IPS-18a (cell line): ENCODE data around the gene FITM2.

Source experiments
- H3K27ac ChIP-seq: one replicate; pipeline ENCODE4 v1.5.1; 2013; ENCODE audit warnings: low read length
- H3K27me3 ChIP-seq: one replicate; pipeline ENCODE4 v1.6.1; 2013; ENCODE audit warnings: mild to moderate bottlenecking, low read length; ENCODE audit not compliant: control insufficient read depth, insufficient read depth
- H3K36me3 ChIP-seq: one replicate; pipeline ENCODE4 v1.6.1; 2013; ENCODE audit warnings: low read depth, low read length; ENCODE audit not compliant: control insufficient read depth
- H3K4me1 ChIP-seq: one replicate; pipeline ENCODE4 v1.6.1; 2013; ENCODE audit warnings: low read depth, low read length; ENCODE audit not compliant: control insufficient read depth
- H3K4me3 ChIP-seq: one replicate; pipeline ENCODE4 v1.5.1; 2013; ENCODE audit warnings: low read length
- H3K9ac ChIP-seq: one replicate; pipeline ENCODE4 v1.6.1; 2013; ENCODE audit warnings: mild to moderate bottlenecking, low read length, moderate library complexity
- H3K9me3 ChIP-seq: one replicate; pipeline ENCODE4 v1.6.1; 2013; ENCODE audit warnings: low read depth, low read length; ENCODE audit not compliant: control insufficient read depth

Gene FITM2

DNA sequence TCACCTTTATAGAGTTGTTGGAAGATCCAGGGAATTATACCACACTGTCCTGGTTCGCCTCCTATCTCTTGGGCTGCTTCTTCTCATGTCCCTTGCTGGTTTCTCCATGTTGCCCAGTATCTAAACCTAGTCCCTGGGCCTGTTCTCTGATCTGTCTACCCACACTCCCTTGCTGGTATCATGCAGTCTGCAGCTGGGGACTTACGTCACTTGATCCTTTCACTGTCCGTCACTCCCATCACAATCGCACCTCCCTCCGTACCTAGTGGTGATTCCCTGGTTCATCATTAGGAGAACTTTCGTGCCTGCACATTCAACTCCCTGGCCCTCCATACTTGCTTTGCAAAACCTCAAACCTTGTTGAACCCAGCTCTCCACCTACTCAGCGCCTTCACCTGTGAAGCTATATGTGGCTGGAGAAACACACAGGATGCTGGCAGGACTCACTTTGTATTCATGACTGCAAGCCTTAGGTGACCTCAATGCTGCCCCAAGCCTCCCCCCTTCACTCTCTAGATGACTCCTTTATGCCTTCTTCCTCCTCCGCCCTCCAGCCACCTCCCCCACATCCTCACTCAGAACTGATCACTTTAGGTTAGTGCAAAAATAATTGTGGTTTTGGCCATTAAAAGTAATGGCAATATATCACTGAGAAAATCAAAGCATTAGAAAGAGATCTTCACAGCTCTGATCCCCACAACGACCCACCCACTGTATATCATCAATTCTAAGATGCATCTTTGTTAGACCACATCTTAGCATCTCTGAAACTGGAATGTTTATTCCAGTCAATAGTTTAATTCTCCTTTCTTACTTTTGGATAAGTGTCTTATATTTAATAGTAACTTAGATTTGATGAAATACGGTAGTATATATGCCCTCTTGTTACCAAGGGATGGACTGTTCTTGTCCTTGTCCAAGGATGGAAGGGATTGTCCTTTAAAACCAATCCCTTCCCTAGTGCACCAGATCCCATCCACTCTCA lies 37.5 kb downstream of the FITM2 start:
- no peaks in the 10 kb centered on the region for H3K4me1 ChIP-seq
- H3K9ac ChIP-seq: no peak overlapping the region
- H3K36me3 ChIP-seq: no peaks in the 10 kb centered on the region
- no peaks in the 10 kb centered on the region for H3K27me3 ChIP-seq
- H3K9me3 ChIP-seq: no peaks in the 10 kb centered on the region
- no peak overlapping the region for H3K4me3 ChIP-seq
- no peak overlapping the region for H3K27ac ChIP-seq

DNA sequence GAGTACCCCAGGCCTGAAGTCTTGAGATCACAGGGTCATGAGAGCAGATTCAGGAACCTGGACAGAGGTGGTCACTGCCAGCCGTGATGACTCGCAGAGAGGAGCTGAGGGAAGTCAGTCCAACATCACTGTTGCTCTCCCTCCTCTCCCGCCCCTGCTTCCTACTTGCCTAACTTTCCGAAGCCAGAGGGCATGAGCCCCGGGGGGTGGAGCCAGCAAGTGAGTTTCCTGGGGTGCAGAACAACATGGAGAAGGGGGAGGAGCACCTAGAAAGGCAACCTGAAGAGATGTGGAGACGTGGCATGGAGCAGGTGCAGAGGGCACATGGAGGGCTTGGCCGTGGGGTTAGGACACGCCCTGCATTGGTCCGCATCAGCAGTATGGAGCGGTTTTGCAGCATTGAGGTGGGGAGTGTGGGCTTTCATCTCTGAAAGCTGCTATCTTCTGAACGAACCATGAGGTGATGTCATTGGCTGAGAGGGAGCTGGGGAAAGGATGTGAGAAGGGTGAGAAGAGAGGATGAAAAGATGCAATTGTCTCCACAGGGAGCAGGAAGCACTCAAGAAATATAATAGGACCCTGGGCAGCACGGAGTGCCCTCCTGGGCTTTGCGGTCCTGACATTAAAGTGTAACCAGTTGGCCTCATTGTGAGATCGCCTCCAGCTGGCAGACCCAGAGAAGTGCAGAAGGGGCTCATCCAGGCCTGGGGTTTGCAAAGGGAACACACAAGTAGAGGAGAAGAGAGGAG lies 38.9 kb downstream of the FITM2 start:
- Histone ChIP-seq H3K36me3 (no peaks in the 10 kb centered on the region), H3K27me3 (no peaks in the 10 kb centered on the region), H3K4me1 (no peaks in the 10 kb centered on the region), H3K9me3 (no peaks in the 10 kb centered on the region), H3K9ac (no peak overlapping the region), H3K27ac (no peak overlapping the region), H3K4me3 (no peak overlapping the region)

- Histone ChIP-seq H3K4me1 (no peaks in the 10 kb centered on the region), H3K27me3 (no peaks in the 10 kb centered on the region), H3K27ac (no peak overlapping the region), H3K9me3 (no peaks in the 10 kb centered on the region), H3K4me3 (no peak overlapping the region), H3K36me3 (no peaks in the 10 kb centered on the region), H3K9ac (no peak overlapping the region)
Measured at GRCh38 chr20:44268802-44269201, 42.2 kb downstream of the FITM2 start.

DNA sequence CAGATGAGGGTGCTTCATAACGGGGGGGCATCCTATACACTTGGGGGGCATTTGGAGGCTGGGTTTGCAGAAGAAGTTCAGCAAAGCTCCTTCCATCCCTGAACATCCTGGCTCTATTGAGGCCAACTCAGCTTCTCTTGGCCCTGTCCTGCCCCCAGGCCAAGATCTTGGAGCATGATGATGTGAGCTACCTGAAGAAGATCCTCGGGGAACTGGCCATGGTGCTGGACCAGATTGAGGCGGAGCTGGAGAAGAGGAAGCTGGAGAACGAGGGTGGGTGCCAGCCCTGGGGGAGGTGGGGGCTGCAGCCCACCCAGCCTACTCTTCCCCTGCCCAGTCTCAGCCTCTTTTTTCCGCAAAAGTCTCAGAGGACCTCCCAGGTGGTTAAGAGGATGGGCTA lies 46.7 kb downstream of the FITM2 start:
- Histone ChIP-seq H3K9ac (no peak overlapping the region), H3K4me1 (no peaks in the 10 kb centered on the region), H3K36me3 (no peaks in the 10 kb centered on the region), H3K4me3 (no peak overlapping the region), H3K9me3 (no peaks in the 10 kb centered on the region), H3K27me3 (no peaks in the 10 kb centered on the region), H3K27ac (no peak overlapping the region)

DNA sequence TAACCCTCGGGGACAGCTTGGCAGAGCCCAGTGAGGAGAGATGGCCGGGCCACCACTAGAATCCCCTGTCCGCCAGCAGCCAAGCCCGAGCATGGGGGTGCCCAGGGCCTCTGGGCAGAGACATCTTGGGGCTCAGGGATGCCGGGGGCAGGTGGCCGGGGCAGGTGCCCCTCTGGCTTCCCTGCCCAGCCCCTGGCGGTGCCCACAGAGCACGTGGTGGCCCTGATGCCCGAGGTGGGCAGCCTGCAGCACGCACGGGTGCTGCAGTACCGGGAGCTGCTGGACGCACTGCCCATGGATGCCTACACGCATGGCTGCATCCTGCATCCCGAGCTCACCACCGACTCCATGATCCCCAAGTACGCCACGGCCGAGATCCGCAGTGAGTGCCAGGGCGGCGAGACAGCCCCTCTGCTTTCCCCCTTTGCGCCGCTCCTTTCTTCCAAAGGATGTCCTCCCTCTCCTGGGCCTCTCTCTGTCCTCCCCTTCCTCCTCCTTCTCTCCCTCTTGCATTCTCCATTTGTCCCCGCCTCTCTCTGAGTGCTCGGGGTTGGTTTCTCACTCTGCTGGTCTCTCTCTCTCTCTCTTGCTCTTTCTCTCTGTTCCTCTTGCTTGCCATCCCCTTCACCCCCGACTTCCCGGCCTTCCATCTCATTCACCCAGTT lies 52.6 kb downstream of the FITM2 start:
- no peak overlapping the region for H3K27ac ChIP-seq
- no peaks in the 10 kb centered on the region for H3K36me3 ChIP-seq
- no peaks in the 10 kb centered on the region for H3K9me3 ChIP-seq

DNA sequence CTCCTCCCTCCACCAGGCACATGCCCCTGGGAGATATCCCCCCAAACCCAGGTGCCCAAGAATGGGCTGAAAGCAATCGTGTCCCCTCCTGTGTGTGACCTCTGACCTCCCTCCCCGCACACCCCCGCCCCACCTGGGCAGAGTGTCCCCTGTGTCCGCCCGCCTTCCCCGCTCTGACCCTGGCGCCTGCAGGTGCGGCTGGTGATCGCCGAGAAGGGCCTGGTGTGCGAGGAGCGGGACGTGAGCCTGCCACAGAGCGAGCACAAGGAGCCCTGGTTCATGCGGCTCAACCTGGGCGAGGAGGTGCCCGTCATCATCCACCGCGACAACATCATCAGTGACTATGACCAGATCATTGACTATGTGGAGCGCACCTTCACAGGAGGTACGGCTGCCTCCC lies 54.0 kb downstream of the FITM2 start:
- H3K4me3 ChIP-seq: no peak overlapping the region
- H3K27ac ChIP-seq: no peak overlapping the region
- H3K4me1 ChIP-seq: no peaks in the 10 kb centered on the region
- H3K9ac ChIP-seq: no peak overlapping the region
- H3K9me3 ChIP-seq: no peaks in the 10 kb centered on the region
- H3K36me3 ChIP-seq: no peaks in the 10 kb centered on the region
- H3K27me3 ChIP-seq: no peaks in the 10 kb centered on the region

More for the DNA sequence above, 52.6 kb downstream of the FITM2 start:
- no peak overlapping the region for H3K9ac ChIP-seq
- H3K27me3 ChIP-seq: no peaks in the 10 kb centered on the region
- no peaks in the 10 kb centered on the region for H3K4me1 ChIP-seq
- no peak overlapping the region for H3K4me3 ChIP-seq

- H3K9me3 ChIP-seq: no peaks in the 10 kb centered on the region
- H3K27me3 ChIP-seq: no peaks in the 10 kb centered on the region
- no peaks in the 10 kb centered on the region for H3K36me3 ChIP-seq
- H3K27ac ChIP-seq: no peak overlapping the region
- no peaks in the 10 kb centered on the region for H3K4me1 ChIP-seq
- H3K9ac ChIP-seq: no peak overlapping the region
- no peak overlapping the region for H3K4me3 ChIP-seq
Measured at GRCh38 chr20:44255942-44256341, 55.1 kb downstream of the FITM2 start.

DNA sequence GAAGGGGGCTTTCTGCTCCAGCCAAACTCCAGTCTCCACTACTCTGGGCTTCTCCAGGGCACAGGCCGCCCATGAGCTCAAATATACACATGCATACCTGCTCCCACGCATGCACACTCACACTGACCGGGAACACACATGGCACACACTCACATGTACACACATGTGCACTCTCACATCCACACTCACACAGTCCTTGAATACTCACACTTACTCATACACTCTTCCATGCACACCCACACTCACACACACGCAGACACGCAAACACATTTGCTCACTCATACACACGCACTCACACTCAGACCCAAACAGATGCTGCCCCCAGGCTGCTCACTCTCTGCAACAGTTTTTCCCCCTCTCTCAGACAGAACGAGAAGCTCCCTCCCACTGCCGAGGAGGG lies 56.9 kb downstream of the FITM2 start:
- H3K27me3 ChIP-seq: no peaks in the 10 kb centered on the region
- no peaks in the 10 kb centered on the region for H3K36me3 ChIP-seq
- no peak overlapping the region for H3K9ac ChIP-seq

GRCh38 chr20:44253528-44253927 lies 57.5 kb downstream of the FITM2 start:
- Histone ChIP-seq H3K27me3 (no peaks in the 10 kb centered on the region), H3K9me3 (no peaks in the 10 kb centered on the region)

More for the DNA sequence above, 56.9 kb downstream of the FITM2 start:
- H3K27ac ChIP-seq: no peak overlapping the region
- H3K9me3 ChIP-seq: no peaks in the 10 kb centered on the region
- no peaks in the 10 kb centered on the region for H3K4me1 ChIP-seq
- H3K4me3 ChIP-seq: no peak overlapping the region

More at GRCh38 chr20:44253528-44253927, 57.5 kb downstream of the FITM2 start:
- Histone ChIP-seq H3K4me1 (no peaks in the 10 kb centered on the region), H3K27ac (no peak overlapping the region), H3K4me3 (no peak overlapping the region), H3K9ac (no peak overlapping the region), H3K36me3 (no peaks in the 10 kb centered on the region)
